CD4-positive, CD25-positive, alpha-beta regulatory T cell (primary cell): ENCODE results near the gene SDHD. TPM values are rescaled to one million over a fixed set of nuclear protein-coding genes. Genes with fewer than 3 reads are reported as not detected.

Experiments
- ATAC-seq, 2 donors: fragments of 150-1000 bp; cut with Tn5 transposase; one replicate each; pipeline ENCODE4 v1.10.0; 2021; ENCODE audit warnings: low read depth in 2 of 2, moderate number of reproducible peaks in 2 of 2, moderate library complexity in 1 of 2
- DNase-seq, 3 donors: peaks; one replicate each; pipeline versions ENCODE4 v3.0.0 to v3.0.0-alpha.2; 2012 to 2022; ENCODE audit warnings: mixed read lengths in 1 of 3
- H3K27ac ChIP-seq: one replicate; pipeline ENCODE4 v1.7.0; 2013; ENCODE audit warnings: mild to moderate bottlenecking, low read length; ENCODE audit not compliant: insufficient read depth, poor library complexity, severe bottlenecking
- H3K27me3 ChIP-seq: one replicate; pipeline ENCODE4 v1.7.0; 2013; ENCODE audit warnings: low read length; ENCODE audit not compliant: control insufficient read depth, insufficient read depth
- H3K36me3 ChIP-seq: one replicate; pipeline ENCODE4 v1.7.0; 2013; ENCODE audit warnings: mild to moderate bottlenecking, low read length, moderate library complexity; ENCODE audit not compliant: control insufficient read depth, insufficient read depth
- H3K4me1 ChIP-seq: 2 replicates; pipeline ENCODE4 v1.7.0; 2013; ENCODE audit warnings: mild to moderate bottlenecking, low read length; ENCODE audit not compliant: insufficient read depth, control insufficient read depth, poor library complexity, severe bottlenecking
- H3K4me3 ChIP-seq: one replicate; pipeline ENCODE4 v1.7.0; 2013; ENCODE audit warnings: low read depth, mild to moderate bottlenecking, low read length, moderate library complexity
- H3K9me3 ChIP-seq, 2 experiments: 1 replicate in 1 of 2; 2 replicates in 1 of 2; pipeline ENCODE4 v1.7.0; 2013; ENCODE audit warnings: low read length in 2 of 2, mild to moderate bottlenecking in 1 of 2, moderate library complexity in 1 of 2; ENCODE audit not compliant: control insufficient read depth in 2 of 2
- H3K27ac Mint-ChIP-seq, 3 donors: one replicate each; pipeline ENCODE4 v1.8.0; 2020 to 2022; ENCODE audit warnings: mild to moderate bottlenecking in 3 of 3, mixed read lengths in 3 of 3, moderate library complexity in 2 of 3
- H3K27me3 Mint-ChIP-seq: one replicate; pipeline ENCODE4 v1.8.0; 2022; ENCODE audit warnings: mild to moderate bottlenecking, mixed read lengths
- H3K36me3 Mint-ChIP-seq: one replicate; pipeline ENCODE4 v1.8.0; 2020; ENCODE audit warnings: mixed read lengths
- H3K4me1 Mint-ChIP-seq, 4 donors: one replicate each; pipeline ENCODE4 v1.8.0; 2020 to 2022; ENCODE audit warnings: mixed read lengths in 4 of 4, mild to moderate bottlenecking in 1 of 4
- H3K4me3 Mint-ChIP-seq, 4 donors: one replicate each; pipeline ENCODE4 v1.8.0; 2020 to 2022; ENCODE audit warnings: mild to moderate bottlenecking in 4 of 4, mixed read lengths in 4 of 4, moderate library complexity in 3 of 4
- H3K9me3 Mint-ChIP-seq, 7 donors: one replicate each; pipeline ENCODE4 v1.8.0; 2020 to 2022; ENCODE audit warnings: mixed read lengths in 7 of 7, mild to moderate bottlenecking in 3 of 7, moderate library complexity in 2 of 7
- polyA plus RNA-seq, 4 donors: library from polyadenylated mRNA; unstranded; fragments of 300-500 nt; fragmentation: Illumina TruSeq; gene quantifications; one replicate each; pipeline ENCODE4 v1.2.3, GENCODE V29; 2021
- total RNA-seq: library from RNA; stranded (reverse); gene quantifications from one replicate; pipeline ENCODE4 v1.2.3, GENCODE V29; 2022

Gene SDHD
- total and polyA plus RNA-seq, 5 donors from 2014 or later: 37.0 to 200 (median 180) TPM

- no peaks in the 10 kb centered on the region for H3K4me1 Mint-ChIP-seq
- no peak overlapping the region for H3K27ac ChIP-seq
- H3K4me3 Mint-ChIP-seq: no peak overlapping the region
- H3K36me3 ChIP-seq: no peaks in the 10 kb centered on the region
- no peaks in the 10 kb centered on the region for H3K4me1 ChIP-seq
- no peak overlapping the region for H3K4me3 ChIP-seq
- ATAC-seq (no peak), DNase-seq (no peak)
- no peaks in the 10 kb centered on the region for H3K9me3 Mint-ChIP-seq
- no peak overlapping the region for H3K27ac Mint-ChIP-seq
- H3K27me3 ChIP-seq: no peaks in the 10 kb centered on the region
- no peaks in the 10 kb centered on the region for H3K27me3 Mint-ChIP-seq
- H3K9me3 ChIP-seq: no peaks in the 10 kb centered on the region
- H3K36me3 Mint-ChIP-seq: peaks cover 6% of the 10 kb centered on the region
These were observed 16.8 kb downstream of the SDHD start for GRCh38 chr11:112103446-112103845.

DNA sequence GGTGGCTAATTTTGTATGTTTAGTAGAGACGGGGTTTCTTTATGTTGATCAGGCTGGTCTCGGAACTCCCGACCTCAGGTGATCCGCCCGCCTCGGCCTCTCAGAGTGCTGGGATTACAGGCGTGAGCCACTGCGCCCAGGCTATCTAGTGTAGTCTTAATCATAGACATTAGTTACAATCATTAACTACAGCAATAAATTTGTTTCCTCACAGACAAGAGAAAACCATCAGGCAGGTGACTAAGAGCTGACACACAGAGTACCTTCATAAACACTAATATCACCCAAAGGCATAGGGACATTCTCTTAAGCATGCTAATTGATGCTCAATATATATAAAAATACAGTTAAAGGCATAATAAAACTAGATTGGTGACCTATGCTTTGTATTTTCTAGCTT is 19.4 kb downstream of the SDHD start:
- Mint-ChIP-seq H3K36me3 (no peaks in the 10 kb centered on the region), H3K9me3 (no peaks in the 10 kb centered on the region), H3K27ac (no peak overlapping the region), H3K4me3 (no peak overlapping the region), H3K27me3 (no peaks in the 10 kb centered on the region), H3K4me1 (no peaks in the 10 kb centered on the region)
- H3K27me3 ChIP-seq: no peaks in the 10 kb centered on the region
- no peak overlapping the region for H3K4me3 ChIP-seq
- no peaks in the 10 kb centered on the region for H3K36me3 ChIP-seq
- no peak overlapping the region for H3K27ac ChIP-seq
- DNase-seq (no peak), ATAC-seq (no peak)
- no peaks in the 10 kb centered on the region for H3K4me1 ChIP-seq
- no peaks in the 10 kb centered on the region for H3K9me3 ChIP-seq

DNA sequence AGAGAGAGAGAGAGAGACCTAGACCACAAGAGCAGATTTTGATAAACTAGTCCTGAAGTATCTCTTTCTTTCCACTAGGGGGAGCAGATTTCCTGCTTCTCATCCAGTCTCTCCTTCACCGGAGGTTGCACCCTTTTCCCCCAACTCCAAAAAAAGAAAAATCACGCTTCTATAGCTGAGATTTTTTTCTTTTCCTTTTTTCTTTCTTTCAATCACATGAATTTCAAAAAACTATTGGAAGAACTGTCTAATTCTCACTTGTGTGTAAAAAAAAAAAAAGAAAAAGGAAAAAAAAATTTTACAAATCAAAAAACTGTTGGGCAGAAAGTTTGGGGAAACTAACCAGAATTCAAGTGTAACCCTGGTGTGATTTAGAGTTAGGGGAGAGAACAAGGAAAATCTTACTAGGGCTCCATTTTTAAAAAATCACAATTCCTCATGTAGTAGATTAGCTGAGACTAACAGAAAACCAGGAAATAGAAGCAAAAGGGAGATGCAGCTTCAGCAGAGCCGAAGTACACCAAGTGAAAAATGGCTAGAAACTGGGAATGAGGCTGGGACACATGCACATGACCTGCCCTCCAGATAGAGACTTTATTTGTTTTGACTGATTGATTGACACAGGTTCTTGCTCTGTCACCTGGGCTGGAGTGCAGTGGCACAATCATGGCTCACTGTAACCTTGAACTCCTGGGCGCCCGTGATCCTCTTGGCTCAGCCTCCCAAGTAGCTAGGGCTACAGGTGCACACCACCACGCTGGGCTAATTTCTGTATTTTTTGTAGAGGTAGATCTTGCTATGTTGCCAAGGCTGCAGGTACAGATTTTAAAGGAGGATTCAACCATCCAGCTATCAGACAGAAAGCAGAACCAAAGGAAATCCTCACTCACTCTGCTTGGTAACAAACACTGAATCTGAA is 27.1 kb downstream of the SDHD start:
- H3K4me1 ChIP-seq: no peaks in the 10 kb centered on the region
- no peaks in the 10 kb centered on the region for H3K36me3 ChIP-seq
- Mint-ChIP-seq H3K9me3 (no peaks in the 10 kb centered on the region), H3K36me3 (no peaks in the 10 kb centered on the region), H3K4me3 (no peak overlapping the region), H3K27ac (no peak overlapping the region), H3K27me3 (no peaks in the 10 kb centered on the region), H3K4me1 (peaks cover 2 to 9% (median 7%) of the 10 kb centered on the region in 4 donors)
- H3K4me3 ChIP-seq: peak overlapping the region; percentile 1
- ATAC-seq: peak in 1 of 2 donors; percentile 60
- no peaks in the 10 kb centered on the region for H3K9me3 ChIP-seq
- H3K27ac ChIP-seq: no peak overlapping the region
- no peaks in the 10 kb centered on the region for H3K27me3 ChIP-seq
- peak in 2 of 3 donors; percentile 34 to 39 for DNase-seq

- H3K36me3 ChIP-seq: no peaks in the 10 kb centered on the region
- H3K27me3 ChIP-seq: no peaks in the 10 kb centered on the region
- no peak overlapping the region for H3K27ac ChIP-seq
- Mint-ChIP-seq H3K27ac (no peak overlapping the region), H3K4me3 (no peak overlapping the region), H3K9me3 (no peaks in the 10 kb centered on the region), H3K36me3 (no peaks in the 10 kb centered on the region), H3K4me1 (peaks cover 2 to 9% (median 7%) of the 10 kb centered on the region in 4 donors), H3K27me3 (no peaks in the 10 kb centered on the region)
- H3K4me1 ChIP-seq: no peaks in the 10 kb centered on the region
- H3K4me3 ChIP-seq: no peak overlapping the region
- DNase-seq (no peak), ATAC-seq (no peak)
- no peaks in the 10 kb centered on the region for H3K9me3 ChIP-seq
These were observed 27.8 kb downstream of the SDHD start for GRCh38 chr11:112114460-112114859.

- Histone ChIP-seq H3K4me1 (no peaks in the 10 kb centered on the region), H3K4me3 (no peak overlapping the region), H3K27me3 (no peaks in the 10 kb centered on the region), H3K9me3 (no peaks in the 10 kb centered on the region), H3K36me3 (no peaks in the 10 kb centered on the region), H3K27ac (no peak overlapping the region)
- H3K9me3 Mint-ChIP-seq: no peaks in the 10 kb centered on the region
- no peaks in the 10 kb centered on the region for H3K27me3 Mint-ChIP-seq
- peaks cover 2 to 9% (median 7%) of the 10 kb centered on the region in 4 donors for H3K4me1 Mint-ChIP-seq
- no peak overlapping the region for H3K27ac Mint-ChIP-seq
- ATAC-seq: no peak
- no peak overlapping the region for H3K4me3 Mint-ChIP-seq
- H3K36me3 Mint-ChIP-seq: no peaks in the 10 kb centered on the region
- DNase-seq: no peak
These were observed 28.7 kb downstream of the SDHD start for GRCh38 chr11:112115386-112115785.

DNA sequence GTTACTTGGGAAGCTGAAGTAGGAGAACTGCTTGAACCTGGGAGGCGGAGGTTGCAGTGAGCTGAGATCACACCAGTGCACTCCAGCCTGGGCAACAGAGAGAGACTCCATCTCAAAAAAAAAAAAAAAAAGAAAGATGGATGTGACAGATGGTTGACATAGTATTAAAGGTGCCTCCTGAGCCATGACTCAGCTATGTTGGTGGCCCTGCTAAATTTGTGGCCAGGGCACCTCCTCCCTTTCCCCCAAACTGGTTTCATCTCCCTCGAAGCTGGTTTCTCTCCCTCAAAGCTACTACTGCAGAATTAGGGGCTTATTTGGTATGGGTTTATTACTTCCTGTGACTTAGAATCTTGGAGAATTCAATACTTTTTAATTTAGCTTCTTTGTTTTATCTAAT is 31.5 kb downstream of the SDHD start:
- ATAC-seq (no peak), DNase-seq (peak in 1 of 3 donors; percentile 20)
- H3K36me3 Mint-ChIP-seq: no peaks in the 10 kb centered on the region
- no peak overlapping the region for H3K4me3 ChIP-seq
- H3K4me1 ChIP-seq: no peaks in the 10 kb centered on the region
- no peak overlapping the region for H3K27ac ChIP-seq
- no peak overlapping the region for H3K27ac Mint-ChIP-seq
- H3K9me3 ChIP-seq: no peaks in the 10 kb centered on the region
- H3K4me3 Mint-ChIP-seq: no peak overlapping the region
- H3K4me1 Mint-ChIP-seq: peaks cover 2 to 9% (median 7%) of the 10 kb centered on the region in 4 donors
- no peaks in the 10 kb centered on the region for H3K9me3 Mint-ChIP-seq
- no peaks in the 10 kb centered on the region for H3K36me3 ChIP-seq
- no peaks in the 10 kb centered on the region for H3K27me3 Mint-ChIP-seq
- H3K27me3 ChIP-seq: no peaks in the 10 kb centered on the region

- no peaks in the 10 kb centered on the region for H3K9me3 Mint-ChIP-seq
- no peak for DNase-seq
- H3K9me3 ChIP-seq: no peaks in the 10 kb centered on the region
- H3K4me3 Mint-ChIP-seq: no peak overlapping the region
- no peaks in the 10 kb centered on the region for H3K36me3 ChIP-seq
- peak overlapping the region in 1 of 3 donors; percentile 29 for H3K27ac Mint-ChIP-seq
- no peak overlapping the region for H3K27ac ChIP-seq
- peaks cover 0 to under 1% (median 0%) of the 10 kb centered on the region in 4 donors for H3K4me1 Mint-ChIP-seq
- H3K36me3 Mint-ChIP-seq: peaks cover 5% of the 10 kb centered on the region
- no peaks in the 10 kb centered on the region for H3K27me3 Mint-ChIP-seq
- H3K27me3 ChIP-seq: no peaks in the 10 kb centered on the region
- no peaks in the 10 kb centered on the region for H3K4me1 ChIP-seq
- no peak overlapping the region for H3K4me3 ChIP-seq
- ATAC-seq: no peak
These were observed 35.4 kb downstream of the SDHD start for GRCh38 chr11:112121981-112122615.
